ENCODE results near the gene BAHCC1. TPM values are rescaled to one million over a fixed set of nuclear protein-coding genes. Genes with fewer than 3 reads are reported as not detected.
A peak's percentile ranks its signal among the peaks of the same experiment; 100 is the strongest.

Gene BAHCC1
- total and polyA plus RNA-seq, 10 of the 15 experiments (the other 5 are each of a cell fraction or from before 2014, with no cell fraction given), result 0.03 to 0.14 (median 0.11) TPM; not detected in 6

- TF ChIP-seq, protein P1, sequence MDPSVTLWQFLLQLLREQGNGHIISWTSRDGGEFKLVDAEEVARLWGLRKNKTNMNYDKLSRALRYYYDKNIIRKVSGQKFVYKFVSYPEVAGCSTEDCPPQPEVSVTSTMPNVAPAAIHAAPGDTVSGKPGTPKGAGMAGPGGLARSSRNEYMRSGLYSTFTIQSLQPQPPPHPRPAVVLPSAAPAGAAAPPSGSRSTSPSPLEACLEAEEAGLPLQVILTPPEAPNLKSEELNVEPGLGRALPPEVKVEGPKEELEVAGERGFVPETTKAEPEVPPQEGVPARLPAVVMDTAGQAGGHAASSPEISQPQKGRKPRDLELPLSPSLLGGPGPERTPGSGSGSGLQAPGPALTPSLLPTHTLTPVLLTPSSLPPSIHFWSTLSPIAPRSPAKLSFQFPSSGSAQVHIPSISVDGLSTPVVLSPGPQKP (IDR thresholded peaks at IDR 0.05; ENCODE audit: low read depth, low read length), result peak; percentile 78
- TF ChIP-seq CUX1 (IDR thresholded peaks at IDR 0.05; ENCODE audit: insufficient replicate concordance, low read depth, low read length) (no peak), CHD2 (IDR thresholded peaks at IDR 0.05; ENCODE audit: borderline replicate concordance, low read depth, low read length) (peak; percentile 50; the same call in 1 of the 2 replicates), CBX3 (IDR thresholded peaks at IDR 0.05; ENCODE audit: borderline replicate concordance, low read depth) (no peak), POLR2AphosphoS5 (IDR thresholded peaks at IDR 0.05; ENCODE audit: low read length) (peak; percentile 92), SREBF2 (IDR thresholded peaks at IDR 0.05; ENCODE audit: low read length) (no peak), BHLHE40 (IDR thresholded peaks at IDR 0.05; ENCODE audit: borderline replicate concordance in 1 of 2, low read depth in 2 of 2, low read length in 1 of 2) (peak in 1 of 2 experiments; percentile 49; a peak in 2 of 4 replicates), CEBPZ (IDR thresholded peaks at IDR 0.05; ENCODE audit: low read depth, low read length) (no peak), POLR2AphosphoS2 (IDR thresholded peaks at IDR 0.05; ENCODE audit: low read depth, low read length) (peak; percentile 99), MXI1 (IDR thresholded peaks at IDR 0.05; ENCODE audit: low read depth, low read length) (no peak; the same call in 1 of the 2 replicates), STAT3 (IDR thresholded peaks at IDR 0.05; ENCODE audit: low read depth, low read length) (no peak), DPF2 (IDR thresholded peaks at IDR 0.05) (0 out of 2 replicates have a peak, but pooled peaks have one; percentile 44), SMAD1 (IDR thresholded peaks at IDR 0.05; ENCODE audit: low read depth, partially characterized antibody) (no peak), MEF2A (IDR thresholded peaks at IDR 0.05; ENCODE audit: insufficient read depth, low read depth, low read length) (peak; percentile 58; the same call in 1 of the 2 replicates), TBL1XR1 (IDR thresholded peaks at IDR 0.05; ENCODE audit: low read depth, low read length) (no peak), FOS (IDR thresholded peaks at IDR 0.05; ENCODE audit: borderline replicate concordance, extremely low read depth, insufficient read length) (no peak), SRF (IDR thresholded peaks at IDR 0.05; ENCODE audit: low read depth in 2 of 2, low read length in 2 of 2) (peak; percentile 96 to 99), KDM1A (IDR thresholded peaks at IDR 0.05; ENCODE audit: borderline replicate concordance) (no peak), NBN (IDR thresholded peaks at IDR 0.05) (no peak)
- TF ChIP-seq, protein P2, sequence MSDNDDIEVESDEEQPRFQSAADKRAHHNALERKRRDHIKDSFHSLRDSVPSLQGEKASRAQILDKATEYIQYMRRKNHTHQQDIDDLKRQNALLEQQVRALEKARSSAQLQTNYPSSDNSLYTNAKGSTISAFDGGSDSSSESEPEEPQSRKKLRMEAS (IDR thresholded peaks at IDR 0.05; ENCODE audit: low read depth, low read length), result no peak
Observed at GRCh38 chr17:81512562-81513371, 117.5 kb downstream of the BAHCC1 start, which contains the start of gene ACTG1 (continued).
